Prostate gland (tissue), 2 donors: ENCODE data around the gene DYSF. TPM values are rescaled to one million over a fixed set of nuclear protein-coding genes. Genes with fewer than 3 reads are reported as not detected.

Experiments
- DNase-seq: peaks from one replicate; pipeline ENCODE4 v3.0.0-alpha.2; 2019; ENCODE audit warnings: low spot score
- H3K27ac ChIP-seq, 2 donors: fragments of 200-600 bp; sonication (generic); 2 replicates each; pipeline ENCODE4 v1.5.1; 2017 to 2019
- H3K27me3 ChIP-seq: fragments of 200-600 bp; sonication (generic); replicated peaks from 2 replicates; pipeline ENCODE4 v1.5.1; 2019; ENCODE audit not compliant: insufficient read depth
- H3K36me3 ChIP-seq, 2 donors: fragments of 200-600 bp; sonication (generic); 1 replicate in 1 of 2; 2 replicates in 1 of 2; pipeline versions ENCODE4 v1.5.1 to v1.8.1; 2017 to 2019
- H3K4me1 ChIP-seq: fragments of 200-600 bp; sonication (generic); replicated peaks from 2 replicates; pipeline ENCODE4 v1.5.1; 2019
- H3K4me3 ChIP-seq, 2 donors: fragments of 200-600 bp; sonication (generic); 2 replicates each; pipeline ENCODE4 v1.5.1; 2017 to 2019
- H3K9me3 ChIP-seq: fragments of 200-600 bp; sonication (generic); 2 replicates; pipeline ENCODE4 v1.5.1; 2017
- POLR2A ChIP-seq: fragments of 450-650 bp; IDR thresholded peaks from one replicate; pipeline ENCODE4 v1.6.1; 2016; ENCODE audit warnings: antibody characterized with exemption, mild to moderate bottlenecking
- POLR2AphosphoS5 ChIP-seq: sonication (generic); formaldehyde crosslinking; IDR thresholded peaks from one replicate; pipeline ENCODE4 v1.6.1; 2017; ENCODE audit warnings: antibody characterized with exemption
- WGBS: methylation state at CpG from one replicate; pipeline ENCODE4 v1.1.5; 2018; 5-methylcytosine and 5-hydroxymethylcytosine counted together
- intact Hi-C: fragments of 100-400 bp; cut with DNase I; formaldehyde crosslinking; loops from one replicate; pipeline ENCODE4 v1.14.2; 2022
- total RNA-seq, 2 donors: library from RNA; depleted of rRNA; stranded (reverse); fragments of >200 nt; gene quantifications; one replicate each; pipeline ENCODE4 v1.1.0, GENCODE V29; 2016
- TF ChIP-seq, protein P1 (sequence below), 4 experiments: fragments of 200-600 bp in 2 of 4; fragments of 450-650 bp in 2 of 4; sonication (generic) in 2 of 4; IDR thresholded peaks; 1 replicate in 3 of 4; 2 replicates in 1 of 4; pipeline ENCODE4 v1.5.1; 2016 to 2019; ENCODE audit warnings: antibody characterized with exemption in 4 of 4, mild to moderate bottlenecking in 2 of 4, moderate library complexity in 2 of 4

DYSF gene
- total RNA-seq, 2 donors from 2014 or later = 5.9 to 9.4 TPM

DNA sequence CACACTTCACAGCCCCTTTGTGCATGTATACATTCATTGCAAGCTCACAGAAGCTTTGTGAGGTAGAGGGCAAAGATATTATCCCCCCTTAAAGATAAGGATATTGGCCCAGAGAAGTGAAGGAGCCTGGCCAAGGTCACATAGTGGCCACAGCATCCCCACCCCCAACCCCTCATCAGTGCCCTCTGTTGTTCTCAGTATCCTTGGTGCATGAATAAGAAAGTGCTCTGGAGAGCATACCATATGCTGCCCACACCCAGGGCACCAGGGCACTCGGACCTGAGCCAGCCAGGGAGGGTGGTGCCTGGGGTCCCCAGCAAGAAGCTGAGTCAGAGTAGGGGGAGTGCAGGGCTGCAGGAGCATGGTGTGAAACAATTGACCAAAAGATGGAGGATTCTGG lies 3.3 kb downstream of the DYSF start:
- peaks cover 3% of the 10 kb centered on the region for H3K27me3 ChIP-seq
- peaks cover 5% of the 10 kb centered on the region for H3K4me1 ChIP-seq
- WGBS = 74% methylated on average over 1 of the region's 1 CpG

DNA sequence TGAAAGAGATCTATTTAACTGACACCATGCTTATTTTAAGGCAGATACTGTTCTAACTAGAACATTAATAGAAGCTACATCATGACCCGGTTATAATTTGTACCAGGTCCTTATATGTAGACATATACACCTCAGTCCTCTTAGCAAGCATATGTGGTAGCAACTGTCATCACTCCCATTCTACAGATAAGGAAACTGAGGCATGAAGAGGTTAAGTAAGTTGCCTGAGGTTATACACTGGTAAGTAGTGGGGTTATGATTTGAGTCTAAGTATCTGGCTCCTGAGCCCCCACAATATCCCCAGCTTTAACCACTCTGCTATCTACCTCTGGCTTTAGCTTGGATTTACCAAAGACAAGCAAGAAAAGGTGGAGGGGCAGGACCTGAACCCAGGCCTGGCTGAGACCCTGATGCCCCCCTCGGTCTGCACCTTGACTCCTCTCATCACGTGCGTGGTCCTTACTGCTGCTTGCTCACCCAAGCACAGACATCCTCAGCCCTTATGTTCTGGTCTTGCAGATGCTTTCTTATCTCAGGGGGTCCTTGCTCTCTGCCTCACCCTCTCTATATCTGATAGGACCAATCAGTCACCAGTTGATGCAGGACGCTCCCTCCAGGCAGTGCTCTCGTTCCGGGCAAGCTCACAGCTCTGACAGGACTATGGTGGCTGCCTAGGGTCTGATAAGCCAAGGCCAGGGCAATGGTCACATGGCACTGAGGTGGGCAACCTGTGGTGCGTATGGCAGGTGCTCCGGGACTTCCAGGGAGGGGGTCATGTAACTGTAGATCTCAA lies 4.0 kb downstream of the DYSF start:
- peaks cover 3% of the 10 kb centered on the region for H3K27me3 ChIP-seq
- H3K4me1 ChIP-seq = peaks cover 5% of the 10 kb centered on the region
- intact Hi-C loops = loop anchor here (5.0 kb wide), 1 partner anchor 125 kb away; the partner anchor contains the start of gene ZNF638
- H3K27ac ChIP-seq = no peak overlapping the region
- 85% methylated on average over 9 of the region's 9 CpGs for WGBS
- H3K36me3 ChIP-seq = no peaks in the 10 kb centered on the region
- no peak overlapping the region for H3K4me3 ChIP-seq
- no peak for DNase-seq
- H3K9me3 ChIP-seq = no peaks in the 10 kb centered on the region
- TF ChIP-seq POLR2A (no peak), POLR2AphosphoS5 (no peak)
- TF ChIP-seq, protein P1, sequence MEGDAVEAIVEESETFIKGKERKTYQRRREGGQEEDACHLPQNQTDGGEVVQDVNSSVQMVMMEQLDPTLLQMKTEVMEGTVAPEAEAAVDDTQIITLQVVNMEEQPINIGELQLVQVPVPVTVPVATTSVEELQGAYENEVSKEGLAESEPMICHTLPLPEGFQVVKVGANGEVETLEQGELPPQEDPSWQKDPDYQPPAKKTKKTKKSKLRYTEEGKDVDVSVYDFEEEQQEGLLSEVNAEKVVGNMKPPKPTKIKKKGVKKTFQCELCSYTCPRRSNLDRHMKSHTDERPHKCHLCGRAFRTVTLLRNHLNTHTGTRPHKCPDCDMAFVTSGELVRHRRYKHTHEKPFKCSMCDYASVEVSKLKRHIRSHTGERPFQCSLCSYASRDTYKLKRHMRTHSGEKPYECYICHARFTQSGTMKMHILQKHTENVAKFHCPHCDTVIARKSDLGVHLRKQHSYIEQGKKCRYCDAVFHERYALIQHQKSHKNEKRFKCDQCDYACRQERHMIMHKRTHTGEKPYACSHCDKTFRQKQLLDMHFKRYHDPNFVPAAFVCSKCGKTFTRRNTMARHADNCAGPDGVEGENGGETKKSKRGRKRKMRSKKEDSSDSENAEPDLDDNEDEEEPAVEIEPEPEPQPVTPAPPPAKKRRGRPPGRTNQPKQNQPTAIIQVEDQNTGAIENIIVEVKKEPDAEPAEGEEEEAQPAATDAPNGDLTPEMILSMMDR (IDR thresholded peaks at IDR 0.05) = no peak

More for the DNA sequence above, 3.3 kb downstream of the DYSF start:
- no peaks in the 10 kb centered on the region for H3K36me3 ChIP-seq
- H3K4me3 ChIP-seq = no peak overlapping the region
- no peak for TF ChIP-seq POLR2AphosphoS5
- TF ChIP-seq, protein P1 (IDR thresholded peaks at IDR 0.05) = no peak
- no peak for TF ChIP-seq POLR2A
- intact Hi-C loops = loop anchor here (5.0 kb wide), 1 partner anchor 124 kb away; the partner anchor contains the start of gene ZNF638
- H3K9me3 ChIP-seq = no peaks in the 10 kb centered on the region
- DNase-seq = no peak
- H3K27ac ChIP-seq = peak overlapping the region in 1 of 2 donors; percentile 9

GRCh38 chr2:71457923-71458322 lies 4.6 kb downstream of the DYSF start:
- 97% methylated on average over 4 of the region's 4 CpGs for WGBS
- H3K36me3 ChIP-seq = no peaks in the 10 kb centered on the region
- H3K4me1 ChIP-seq = peaks cover 5% of the 10 kb centered on the region
- no peak overlapping the region for H3K4me3 ChIP-seq
- H3K27me3 ChIP-seq = peaks cover 3% of the 10 kb centered on the region
- no peaks in the 10 kb centered on the region for H3K9me3 ChIP-seq
- TF ChIP-seq, protein P1 (IDR thresholded peaks at IDR 0.05) = no peak
- TF ChIP-seq POLR2AphosphoS5 (no peak), POLR2A (no peak)
- intact Hi-C loops = loop anchor here (5.0 kb wide), 1 partner anchor 126 kb away; the partner anchor contains the start of gene ZNF638
- no peak for DNase-seq
- H3K27ac ChIP-seq = no peak overlapping the region

DNA sequence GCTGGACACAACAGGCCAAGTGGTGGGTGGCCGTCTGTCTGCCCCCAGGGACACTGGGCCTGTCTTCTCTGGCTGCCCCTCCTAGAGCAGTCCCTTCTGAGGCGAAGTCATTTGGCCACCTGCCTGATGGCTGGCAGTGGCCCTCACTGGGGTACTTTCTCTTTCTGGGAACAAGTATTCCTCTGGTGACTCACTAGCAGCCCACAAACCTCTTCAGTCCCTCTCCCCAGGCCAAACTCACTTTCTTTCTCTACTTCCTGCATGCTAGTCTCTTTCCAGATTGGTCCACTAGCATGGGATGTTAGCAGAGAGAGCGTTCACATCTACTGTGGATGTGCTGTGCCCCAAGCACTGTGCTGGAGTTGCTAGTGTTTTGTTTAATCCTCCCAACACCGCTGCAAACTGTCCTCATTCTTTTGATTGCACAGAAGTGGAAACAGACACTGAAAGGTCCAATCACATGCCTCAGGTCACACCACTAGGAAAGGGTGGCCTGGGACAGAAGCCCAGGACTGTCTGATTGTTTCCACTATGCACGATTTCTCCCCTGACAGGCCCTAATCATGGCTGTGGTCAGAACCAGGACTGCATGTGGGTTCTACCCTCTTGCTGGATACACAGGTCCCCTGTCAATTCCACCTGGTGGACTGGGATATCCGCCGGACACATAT lies 5.2 kb downstream of the DYSF start:
- H3K27ac ChIP-seq = no peak overlapping the region
- TF ChIP-seq POLR2AphosphoS5 = no peak
- TF ChIP-seq, protein P1 (IDR thresholded peaks at IDR 0.05) = no peak
- TF ChIP-seq POLR2A = no peak
- intact Hi-C loops = loop anchor here (5.0 kb wide), 1 partner anchor 126 kb away; the partner anchor contains the start of gene ZNF638
- no peaks in the 10 kb centered on the region for H3K36me3 ChIP-seq
- peaks cover 3% of the 10 kb centered on the region for H3K27me3 ChIP-seq
- peaks cover 5% of the 10 kb centered on the region for H3K4me1 ChIP-seq
- WGBS = 69% methylated on average over 7 of the region's 7 CpGs
- H3K4me3 ChIP-seq = no peak overlapping the region
- no peak for DNase-seq
- H3K9me3 ChIP-seq = no peaks in the 10 kb centered on the region
